ENCODE data around the gene WBP2. TPM values are rescaled to one million over a fixed set of nuclear protein-coding genes. Genes with fewer than 3 reads are reported as not detected.

Gene WBP2
- total and polyA plus RNA-seq, 2 of the 13 experiments (the other 11 are each of a cell fraction or from before 2014, with no cell fraction given), result 29.2 to 29.5 TPM

- no peak for ATAC-seq
- no peaks in the 10 kb centered on the region for H3K79me2 ChIP-seq (ENCODE audit: insufficient read depth, low read length)
- FAIRE-seq, result no peak
- TF ChIP-seq BATF2 (CRISPR knock-in tag; IDR thresholded peaks at IDR 0.05), result no peak
- TF ChIP-seq SKI (IDR thresholded peaks at IDR 0.05; ENCODE audit: partially characterized antibody), result no peak
- peak; percentile 18; the same call in 1 of the 2 replicates for TF ChIP-seq ZNF768 (CRISPR knock-in tag; IDR thresholded peaks at IDR 0.05)
- no peak for TF ChIP-seq SNAPC4 (CRISPR knock-in tag; IDR thresholded peaks at IDR 0.05)
- TF ChIP-seq HNF4G (IDR thresholded peaks at IDR 0.05; ENCODE audit: borderline replicate concordance, low read depth, low read length), result no peak
- TF ChIP-seq HNF4G (CRISPR knock-in tag; IDR thresholded peaks at IDR 0.05; ENCODE audit: borderline replicate concordance, low read depth), result no peak
- TF ChIP-seq HIC2 (CRISPR knock-in tag; IDR thresholded peaks at IDR 0.05; ENCODE audit: low read depth), result no peak
- TF ChIP-seq ATF7-NPFF (CRISPR knock-in tag; IDR thresholded peaks at IDR 0.05; ENCODE audit: low read depth), result no peak
- no peak for TF ChIP-seq TBL1XR1 (IDR thresholded peaks at IDR 0.05; ENCODE audit: borderline replicate concordance, low read length, partially characterized antibody)
- TF ChIP-seq ZKSCAN8 (CRISPR knock-in tag; IDR thresholded peaks at IDR 0.05; ENCODE audit: borderline replicate concordance), result no peak
- TF ChIP-seq BCL6 (CRISPR knock-in tag; IDR thresholded peaks at IDR 0.05), result no peak
- no peak for TF ChIP-seq PBX3 (CRISPR knock-in tag; IDR thresholded peaks at IDR 0.05; ENCODE audit: borderline replicate concordance)
- no peak for TF ChIP-seq ZNF343 (CRISPR knock-in tag; IDR thresholded peaks at IDR 0.05)
- TF ChIP-seq ZNF274 (CRISPR knock-in tag; IDR thresholded peaks at IDR 0.05), result no peak
- no peak for TF ChIP-seq ZNF232 (CRISPR knock-in tag; IDR thresholded peaks at IDR 0.05; ENCODE audit: borderline replicate concordance)
Measured at GRCh38 chr17:75823257-75824041, 31.7 kb downstream of the WBP2 start.

More at GRCh38 chr17:75823257-75824041, 31.7 kb downstream of the WBP2 start:
- ChIA-PET CTCF (ENCODE audit: low intra/inter-chr PET ratio, low total read pairs) (no interaction called here), POLR2A (interaction anchor here (1.3 to 8.0 kb wide), 5 partner anchors 21 to 58 kb away, joined by 3 to 88 read pairs (median 18); partner anchors contain the start of genes UNC13D and WBP2)
- Histone ChIP-seq H3K36me3 (replicated peaks in 1 of 2; ENCODE audit: control insufficient read depth in 1 of 2, insufficient read depth in 2 of 2, low read length in 2 of 2) (peaks cover 32 to 62% of the 10 kb centered on the region in 2 experiments), H3K9ac (ENCODE audit: insufficient read depth, low read depth, low read length) (no peak overlapping the region), H3K27ac (ENCODE audit: extremely low read length, insufficient read depth, low read length) (no peak overlapping the region), H3K9me3 (ENCODE audit: low read length) (no peaks in the 10 kb centered on the region), H3K27me3 (ENCODE audit: control insufficient read depth in 1 of 2, insufficient read depth in 2 of 2, low read length in 2 of 2) (no peaks in the 10 kb centered on the region), H3K4me3 (replicated peaks in 1 of 3; ENCODE audit: insufficient read depth in 1 of 3, low read depth in 2 of 3, low read length in 3 of 3) (no peak overlapping the region), H4K20me1 (ENCODE audit: insufficient read depth, low read length) (no peaks in the 10 kb centered on the region), H2AFZ (ENCODE audit: low read length) (no peak overlapping the region), H3K4me1 (ENCODE audit: insufficient read depth, low read length) (peaks cover 22% of the 10 kb centered on the region), H3K4me2 (ENCODE audit: low read depth, low read length) (no peak overlapping the region)
- DNase-seq (ENCODE audit: low spot score), result no peak
- in situ Hi-C loops (cut with HindIII; ENCODE audit: extremely low pct_ligation_motif_present, low pct_unique_long_range_greater_than_20kb), result no loop called here
- WGBS (ENCODE audit: low lambda C conversion rate), result 99% methylated on average over 20 of the region's 28 CpGs
- intact Hi-C loops (cut with micrococcal nuclease; ENCODE audit: unreplicated experiment), result no loop called here
- BruUV-seq (replicated peaks), result no TSS peak

All from HepG2 (cell line).